Cardiac muscle cell (in vitro differentiated cells and primary cell): ENCODE data around the gene RPUSD1. TPM values are rescaled to one million over a fixed set of nuclear protein-coding genes. Genes with fewer than 3 reads are reported as not detected.

Experiments
- DNase-seq, 2 donors: peaks; one replicate each; pipeline versions ENCODE4 v3.0.0 to v3.0.0-alpha.2; 2010 to 2017; ENCODE audit warnings: low read depth in 1 of 2, low spot score in 1 of 2
- H3K27ac ChIP-seq: fragments of 200-600 bp; sonication (generic); 2 replicates; pipeline ENCODE4 v1.5.1; 2016
- H3K27me3 ChIP-seq: fragments of 200-600 bp; sonication (generic); 2 replicates; pipeline ENCODE4 v1.6.0; 2016; ENCODE audit warnings: control low read depth
- H3K36me3 ChIP-seq: fragments of 200-600 bp; sonication (generic); 2 replicates; pipeline ENCODE4 v1.5.1; 2016; ENCODE audit warnings: control low read depth
- H3K4me1 ChIP-seq: fragments of 200-600 bp; sonication (generic); 2 replicates; pipeline ENCODE4 v1.8.1; 2017; ENCODE audit warnings: low read depth, mild to moderate bottlenecking, mixed run types
- H3K4me3 ChIP-seq: fragments of 200-600 bp; sonication (generic); 2 replicates; pipeline ENCODE4 v1.5.1; 2016; ENCODE audit warnings: mild to moderate bottlenecking
- H3K9me3 ChIP-seq: fragments of 200-600 bp; sonication (generic); 2 replicates; pipeline ENCODE4 v1.5.1; 2017; ENCODE audit warnings: low read depth, mild to moderate bottlenecking, control low read depth
- CTCF ChIP-seq: IDR thresholded peaks from 2 replicates; pipeline ENCODE4 v1.5.1; 2012; ENCODE audit warnings: low read depth, mild to moderate bottlenecking, low read length
- polyA plus RNA-seq: library from polyadenylated mRNA; unstranded; fragments of >200 nt; fragmentation: Nextera tagmentation; extraction: Ambion mirVana; gene quantifications from 2 replicates; pipeline ENCODE4 v1.2.1, GENCODE V29; 2016
- total RNA-seq: library from RNA; depleted of rRNA; stranded (reverse); fragments of >200 nt; gene quantifications from 2 replicates; pipeline ENCODE4 v1.2.3, GENCODE V29; 2016

The RPUSD1 gene
- total and polyA plus RNA-seq, 2 experiments from 2014 or later: 32.2 to 34.3 TPM

DNA sequence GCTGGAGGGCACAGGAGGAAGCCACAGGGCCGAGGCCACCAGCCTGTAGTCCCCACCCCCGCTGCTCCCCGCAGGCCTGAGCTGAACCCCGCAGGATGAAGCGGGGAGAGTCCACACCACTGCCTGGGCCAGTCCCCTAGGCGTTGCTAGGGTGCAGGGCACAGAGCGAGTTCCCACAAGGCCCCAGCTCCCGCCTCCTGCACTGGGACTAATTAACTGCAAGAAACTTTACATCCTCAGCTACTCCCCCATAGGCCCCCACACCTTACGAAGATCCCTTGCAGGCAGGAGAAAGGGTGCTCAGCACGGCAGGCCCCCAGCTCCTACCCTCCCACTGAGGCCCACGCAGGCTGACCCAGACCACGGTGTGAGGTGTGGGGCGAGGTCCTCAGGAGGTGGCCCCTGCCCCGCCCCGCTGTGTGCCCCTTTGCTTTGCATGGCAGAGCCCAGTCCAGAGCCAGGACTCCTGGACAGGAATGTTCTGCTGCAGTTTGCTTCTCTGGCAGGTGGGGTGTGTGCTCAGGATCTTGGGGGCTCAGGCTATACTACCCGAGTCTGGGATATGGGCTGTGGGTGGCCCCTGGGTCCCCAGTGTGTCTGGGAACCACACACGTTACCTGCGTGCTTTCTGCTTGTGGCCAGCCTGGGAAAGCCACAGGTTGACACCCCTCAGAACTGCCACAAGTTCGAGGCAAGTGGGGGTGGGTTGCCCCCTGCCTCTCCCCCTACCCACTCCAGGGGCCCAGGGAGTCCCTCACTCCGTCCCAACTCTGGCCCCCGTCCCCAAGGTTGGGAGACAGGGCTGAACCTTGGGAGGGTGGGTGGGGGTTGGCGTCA, 11.1 kb upstream of the RPUSD1 start:
- no peaks in the 10 kb centered on the region for H3K9me3 ChIP-seq
- peaks cover 4% of the 10 kb centered on the region for H3K4me1 ChIP-seq
- peaks cover 39% of the 10 kb centered on the region for H3K27me3 ChIP-seq
- H3K36me3 ChIP-seq: no peaks in the 10 kb centered on the region
- H3K27ac ChIP-seq: no peak overlapping the region
- no peak for DNase-seq
- no peak for TF ChIP-seq CTCF
- no peak overlapping the region for H3K4me3 ChIP-seq

DNA sequence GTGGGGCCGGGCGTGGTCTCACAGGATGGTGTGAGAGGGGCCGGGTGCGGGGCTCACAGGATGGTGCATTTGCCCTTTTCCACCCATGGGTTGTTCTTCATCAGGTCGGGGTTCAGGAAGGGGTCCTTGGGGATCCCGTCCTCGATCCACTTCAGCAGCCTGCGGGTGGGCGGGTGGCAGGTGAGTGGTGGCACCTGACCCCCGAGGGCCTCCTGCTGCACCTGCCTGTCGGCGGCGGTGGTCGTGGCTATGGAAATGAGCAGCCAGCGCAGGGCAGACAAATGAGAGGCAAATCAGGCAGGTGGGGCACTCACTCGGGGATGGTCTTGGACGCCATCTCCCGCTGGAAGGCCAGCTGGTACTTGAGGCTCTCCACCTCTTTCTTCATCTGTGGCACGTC, 10.5 kb upstream of the RPUSD1 start:
- no peaks in the 10 kb centered on the region for H3K36me3 ChIP-seq
- no peak for TF ChIP-seq CTCF
- peaks cover 4% of the 10 kb centered on the region for H3K4me1 ChIP-seq
- H3K4me3 ChIP-seq: no peak overlapping the region
- no peak overlapping the region for H3K27ac ChIP-seq
- DNase-seq: no peak
- H3K27me3 ChIP-seq: peaks cover 39% of the 10 kb centered on the region
- no peaks in the 10 kb centered on the region for H3K9me3 ChIP-seq

DNA sequence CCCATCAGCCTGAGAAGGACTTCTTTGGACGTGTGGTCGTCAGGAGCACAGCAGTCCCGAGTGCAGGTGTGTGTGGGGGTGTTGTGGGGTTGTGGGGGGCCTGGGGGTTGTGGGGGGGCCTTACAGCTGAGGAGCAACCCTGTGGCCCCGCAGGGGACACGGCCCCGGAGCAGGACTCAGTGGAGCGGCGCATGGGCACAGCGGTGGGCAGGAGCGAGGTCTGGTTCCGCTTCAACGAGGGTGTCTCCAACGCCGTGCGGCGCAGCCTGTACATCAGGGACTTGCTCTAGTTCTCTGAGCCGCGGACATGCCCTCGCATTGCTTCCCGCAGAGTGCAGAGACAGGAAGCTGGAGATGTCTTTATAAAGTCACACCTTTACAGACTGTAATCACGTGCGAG, 9.5 kb upstream of the RPUSD1 start:
- H3K27me3 ChIP-seq: peaks cover 36% of the 10 kb centered on the region
- no peak for DNase-seq
- no peaks in the 10 kb centered on the region for H3K9me3 ChIP-seq
- no peak overlapping the region for H3K4me3 ChIP-seq
- TF ChIP-seq CTCF: no peak
- no peak overlapping the region for H3K27ac ChIP-seq
- H3K4me1 ChIP-seq: peaks cover 4% of the 10 kb centered on the region
- no peaks in the 10 kb centered on the region for H3K36me3 ChIP-seq

DNA sequence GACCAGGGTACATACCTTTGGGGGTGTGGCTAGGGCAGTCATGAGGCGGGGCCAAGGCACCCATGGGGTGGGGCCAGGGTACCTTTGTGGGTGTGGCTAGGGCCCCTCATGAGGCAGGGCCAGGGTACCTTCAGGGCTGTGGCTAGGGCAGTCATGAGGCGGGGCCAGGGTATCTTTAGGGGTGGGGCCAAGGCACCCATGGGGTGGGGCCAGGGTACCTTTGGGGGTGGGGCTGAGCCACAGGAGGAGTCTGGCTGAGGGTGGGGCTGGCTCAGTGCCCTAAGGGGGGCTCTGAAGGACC, 8.9 kb upstream of the RPUSD1 start:
- no peak for TF ChIP-seq CTCF
- no peak for DNase-seq
- H3K27me3 ChIP-seq: peaks cover 30% of the 10 kb centered on the region
- no peaks in the 10 kb centered on the region for H3K9me3 ChIP-seq
- H3K27ac ChIP-seq: no peak overlapping the region
- no peaks in the 10 kb centered on the region for H3K36me3 ChIP-seq
- peaks cover 4% of the 10 kb centered on the region for H3K4me1 ChIP-seq
- no peak overlapping the region for H3K4me3 ChIP-seq

- DNase-seq: no peak
- Histone ChIP-seq H3K27me3 (peaks cover 25% of the 10 kb centered on the region), H3K27ac (no peak overlapping the region), H3K36me3 (peaks cover 3% of the 10 kb centered on the region), H3K4me1 (peaks cover 4% of the 10 kb centered on the region), H3K9me3 (no peaks in the 10 kb centered on the region), H3K4me3 (no peak overlapping the region)
- no peak for TF ChIP-seq CTCF
These were observed 8.3 kb upstream of the RPUSD1 start for GRCh38 chr16:796296-797119.
